HG03280 (cell line): ENCODE data around the gene MFAP4.
"Not testable (repeated sequence)": the region's sequence is repeated elsewhere in the genome, so short reads cannot be mapped to it uniquely, and the experiment has no call there.

Experiments
- ATAC-seq: cut with Tn5 transposase; IDR thresholded peaks from one replicate; pipeline ENCODE4 v1.9.1; 2021; ENCODE audit warnings: mild to moderate bottlenecking, moderate library complexity; ENCODE audit not compliant: unreplicated experiment

Gene MFAP4

DNA sequence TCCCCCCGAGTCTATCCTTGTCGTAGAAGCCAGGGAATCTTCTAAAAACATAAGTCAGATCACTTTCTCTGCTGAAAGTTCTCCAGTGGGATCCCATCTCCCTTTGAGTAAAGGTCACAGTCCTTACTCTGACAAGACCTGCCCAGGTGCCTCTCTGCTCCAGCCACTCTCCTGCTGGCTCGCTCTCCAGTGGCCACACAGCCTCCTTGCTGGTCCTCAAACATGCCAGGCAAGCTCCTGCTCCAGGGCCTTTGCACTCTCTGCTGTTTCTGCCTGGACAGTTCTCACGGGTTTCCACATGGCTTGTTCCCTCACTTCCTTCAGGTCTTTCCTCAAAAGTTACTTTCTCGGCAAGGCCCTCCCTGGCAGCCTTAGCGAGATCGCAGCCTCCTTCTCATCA, 27.8 kb downstream of the MFAP4 start:
- ATAC-seq: no peak

DNA sequence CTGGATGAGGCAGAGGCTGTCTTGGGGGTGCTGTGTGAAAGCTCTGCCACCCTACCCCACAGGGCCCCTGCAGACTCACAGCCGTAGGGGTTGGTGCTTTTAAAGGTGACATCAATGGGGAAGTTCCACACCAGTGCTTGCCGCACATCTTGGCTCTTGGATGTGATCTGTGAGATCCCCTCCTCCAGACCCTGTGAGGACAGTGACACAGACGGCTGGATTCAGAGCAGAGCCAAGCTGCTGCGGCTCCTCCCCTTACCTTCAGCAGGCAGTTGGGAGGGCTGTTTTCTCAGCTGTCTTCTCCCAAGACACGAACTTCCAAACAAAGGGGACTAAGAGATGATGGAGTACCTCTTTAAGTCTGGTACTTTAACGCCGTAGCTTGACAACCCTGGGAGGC, 29.2 kb downstream of the MFAP4 start:
- no peak for ATAC-seq

DNA sequence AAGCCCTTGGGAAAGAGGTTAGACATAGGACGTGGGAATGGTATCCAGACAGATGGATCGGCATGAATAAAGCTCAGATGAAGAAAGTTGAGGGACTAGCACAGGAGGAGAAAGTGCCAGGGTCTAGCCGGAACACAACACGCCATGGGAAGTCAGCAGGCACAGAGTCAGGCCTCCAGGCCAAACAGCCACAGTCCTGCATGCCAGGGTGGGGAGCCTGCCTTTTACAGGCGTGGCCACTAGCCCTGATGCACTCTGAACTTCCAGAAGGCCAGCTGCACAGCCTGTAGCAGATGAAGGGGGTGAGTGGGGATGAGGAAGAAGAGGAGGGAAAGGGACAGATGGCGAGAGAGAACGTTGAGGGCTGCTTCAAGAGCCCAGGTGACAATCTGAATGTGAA, 29.6 kb downstream of the MFAP4 start:
- no peak for ATAC-seq

DNA sequence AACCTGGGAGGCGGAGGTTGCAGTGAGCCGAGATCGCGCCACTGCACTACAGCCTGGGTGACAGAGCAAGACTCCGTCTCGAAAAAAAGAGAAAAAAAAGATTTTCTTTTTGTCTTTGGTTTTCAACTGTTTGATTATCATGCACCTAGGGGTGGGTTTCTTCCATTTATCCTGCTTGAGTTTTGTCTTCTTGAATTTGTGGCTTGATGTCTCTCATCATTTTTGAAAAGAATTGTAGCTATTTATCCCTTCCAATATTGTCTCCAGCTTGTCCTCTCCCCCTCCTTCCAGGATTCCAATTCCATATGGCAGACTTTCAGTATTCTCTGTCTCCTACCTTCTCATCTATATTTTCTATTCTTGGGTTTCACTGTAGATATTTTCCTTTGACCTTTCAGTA, 32.2 kb downstream of the MFAP4 start:
- ATAC-seq: no peak

DNA sequence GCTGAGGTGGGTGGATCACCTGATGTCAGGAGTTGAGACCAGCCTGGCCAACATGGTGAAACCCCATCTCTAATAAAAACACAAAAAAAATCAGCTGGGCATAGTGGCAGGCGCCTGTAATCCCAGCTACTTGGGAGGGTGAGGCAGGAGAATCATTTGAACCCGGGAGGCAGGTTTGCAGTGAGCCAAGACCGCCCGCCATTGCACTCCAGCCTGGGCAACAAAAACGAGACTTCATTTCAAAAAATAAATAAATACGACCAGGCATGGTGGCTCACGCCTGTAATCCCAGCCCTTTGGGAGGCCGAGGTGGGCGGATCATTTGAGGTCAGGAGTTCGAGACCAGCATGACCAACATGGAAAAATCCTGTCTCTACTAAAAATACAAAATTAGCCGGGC, 33.6 kb downstream of the MFAP4 start:
- ATAC-seq: not testable (repeated sequence)

DNA sequence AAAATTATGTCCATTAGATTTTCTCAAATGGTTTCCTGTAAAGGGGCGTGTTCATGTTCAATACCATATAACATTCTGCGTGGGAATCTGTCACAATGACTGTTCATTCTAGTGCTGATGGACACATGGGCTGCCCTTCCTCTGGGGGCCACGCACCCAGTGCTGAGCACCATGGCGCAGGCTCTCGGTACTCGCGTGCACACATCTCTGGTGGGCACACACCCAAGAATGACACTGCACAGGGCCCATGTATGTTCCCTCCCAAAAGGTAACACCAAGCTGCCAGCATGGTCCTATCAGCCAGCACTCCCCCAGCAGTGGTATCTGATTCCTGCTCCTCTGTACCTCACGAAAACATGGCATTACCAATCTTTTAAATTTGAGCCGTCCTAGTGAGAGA, 38.2 kb downstream of the MFAP4 start:
- ATAC-seq: no peak

DNA sequence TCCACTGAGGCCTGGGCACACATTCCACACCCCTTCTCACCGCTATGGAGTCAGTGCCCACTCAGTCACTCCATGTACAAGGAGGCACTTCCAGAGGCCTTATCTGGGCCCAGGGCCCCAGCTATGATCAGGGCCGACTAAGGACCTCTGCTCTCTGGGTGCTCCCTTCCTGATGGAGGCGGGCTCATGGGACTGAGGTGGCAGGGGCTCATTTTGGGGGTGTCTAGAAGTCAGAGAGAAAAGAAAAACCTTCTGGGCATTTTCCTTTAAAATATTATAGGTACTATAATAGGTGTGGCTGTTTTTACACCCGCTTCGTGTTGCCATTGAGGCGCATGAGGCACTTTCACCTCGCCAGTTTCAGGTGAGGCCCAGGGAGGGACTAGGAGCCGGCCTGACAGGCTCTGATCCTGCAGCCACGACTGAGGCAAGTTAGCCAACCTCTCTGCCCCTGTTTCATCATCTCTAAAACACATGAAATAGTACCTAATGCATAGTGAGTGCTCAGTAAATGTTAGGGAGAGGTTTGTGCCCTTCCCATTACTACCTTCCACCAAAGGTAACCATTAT, 38.8 kb downstream of the MFAP4 start:
- no peak for ATAC-seq

DNA sequence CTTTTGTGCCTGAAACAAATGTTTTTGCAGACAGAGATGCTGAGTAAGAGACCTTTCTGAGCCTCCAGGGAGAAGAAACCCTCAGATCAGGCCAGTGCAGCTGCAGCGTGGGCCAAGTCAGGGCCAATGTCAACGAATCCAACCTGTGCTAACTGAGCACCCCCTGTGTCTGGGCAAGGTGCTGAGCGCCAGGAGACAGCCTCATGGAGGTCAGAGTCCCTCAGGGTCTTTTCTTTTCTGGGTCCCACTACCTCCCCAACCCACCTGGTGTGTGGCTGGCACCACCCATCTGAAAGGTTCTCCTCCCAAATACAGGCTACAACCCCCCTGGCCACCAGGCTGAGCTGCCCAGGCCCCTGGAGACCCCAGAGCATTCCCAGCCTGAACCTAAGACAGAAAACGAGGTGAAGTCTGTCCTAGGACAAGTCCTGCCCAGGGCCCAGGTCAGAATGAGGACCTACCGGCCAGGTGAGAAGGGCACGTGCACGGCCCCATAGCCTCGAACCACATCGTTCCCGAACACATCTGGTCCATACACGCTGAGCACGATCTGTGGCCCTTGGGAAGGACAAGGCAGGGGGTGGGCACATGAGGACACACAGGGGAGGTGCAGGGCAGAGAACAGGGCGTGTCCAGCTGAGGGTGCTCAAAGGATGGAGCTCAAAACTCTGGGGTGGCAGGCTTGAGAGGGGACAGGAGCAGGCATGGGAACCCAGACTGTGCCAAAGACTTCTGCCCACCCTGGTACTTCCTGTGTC, 39.5 kb downstream of the MFAP4 start:
- no peak for ATAC-seq

DNA sequence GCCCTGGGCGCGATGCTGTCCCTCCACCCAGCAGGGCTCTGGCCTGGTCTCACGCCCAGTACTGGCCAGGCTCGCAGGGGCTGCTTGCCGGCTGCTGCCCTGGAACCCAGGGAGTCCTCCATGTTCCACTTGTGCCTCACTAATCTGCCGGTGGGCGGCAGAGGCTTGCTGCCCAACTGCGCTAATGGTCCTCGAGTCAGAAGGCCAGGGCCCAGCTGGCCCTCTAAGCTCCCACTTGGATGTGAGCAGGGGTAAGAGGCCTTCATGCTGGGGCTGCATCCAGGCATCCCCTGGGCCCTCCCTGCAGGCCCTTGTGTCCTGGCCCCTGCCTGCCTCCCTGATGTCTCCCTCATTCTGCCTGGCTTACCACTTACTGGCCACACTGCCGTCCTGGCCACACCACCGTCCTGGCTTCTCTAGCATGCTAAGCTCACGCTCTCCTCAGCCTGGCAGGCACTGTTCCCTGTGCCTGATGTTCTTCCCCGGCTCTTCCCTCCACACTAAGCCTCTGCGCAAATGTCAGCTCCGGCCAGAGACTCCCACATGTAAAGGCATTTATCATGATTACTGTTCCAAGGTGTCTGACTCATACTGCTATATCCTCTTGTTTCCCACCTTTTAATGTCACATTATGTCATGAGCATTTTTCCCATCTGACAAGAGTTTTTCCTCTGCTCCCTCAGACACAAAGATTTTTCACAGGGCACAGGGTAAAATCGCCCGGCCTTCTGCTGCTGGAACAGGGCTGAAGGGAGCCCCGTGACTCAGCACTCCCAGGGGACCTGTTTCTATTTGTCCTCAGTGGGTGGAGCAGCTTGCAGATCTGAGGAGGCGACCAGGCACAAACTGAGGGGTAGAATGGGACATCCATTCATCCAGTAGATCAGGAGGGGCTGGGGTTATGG, 40.4 kb downstream of the MFAP4 start:
- ATAC-seq: no peak

DNA sequence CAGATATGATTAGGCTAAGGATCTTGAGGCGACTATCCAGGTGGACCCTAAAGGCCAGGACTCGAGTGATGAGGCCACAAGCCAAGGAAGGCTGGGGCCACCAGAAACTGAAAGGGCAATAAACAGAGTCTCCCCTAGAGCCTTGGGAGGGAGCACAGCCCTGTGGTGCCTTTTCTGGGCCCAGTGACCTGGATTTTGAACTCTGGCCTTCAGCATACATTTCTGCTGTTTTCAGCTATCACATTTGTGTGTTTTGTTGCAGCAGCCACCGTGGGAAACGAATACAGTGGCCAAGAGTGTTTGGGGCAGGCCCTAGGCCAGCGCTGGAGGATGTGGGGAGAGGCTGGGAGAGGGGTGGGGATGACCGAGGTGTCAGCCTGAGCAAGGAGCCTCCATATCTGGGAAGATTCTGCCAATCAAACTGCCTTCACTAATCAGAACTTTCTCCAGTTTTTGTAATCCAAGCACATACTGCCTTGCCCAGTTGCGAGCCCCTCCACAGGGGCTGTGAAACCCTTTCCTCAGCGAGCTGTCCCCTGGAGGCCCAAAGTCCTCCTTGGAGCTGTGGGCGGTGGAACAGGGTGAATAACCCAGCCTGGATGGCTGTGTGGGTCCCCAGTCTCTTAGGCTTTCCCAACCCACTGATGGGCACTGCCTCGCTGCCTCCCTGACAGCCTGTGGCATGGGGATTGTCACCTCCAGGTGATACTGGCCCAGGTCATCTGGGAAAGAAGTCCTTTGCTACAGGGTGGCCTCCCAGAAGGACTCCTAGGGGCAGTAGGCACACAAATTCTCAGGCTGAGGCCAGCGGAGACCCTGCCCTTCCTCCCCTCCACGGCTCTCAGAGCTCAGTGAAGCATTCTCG, 41.3 kb downstream of the MFAP4 start:
- ATAC-seq: no peak

DNA sequence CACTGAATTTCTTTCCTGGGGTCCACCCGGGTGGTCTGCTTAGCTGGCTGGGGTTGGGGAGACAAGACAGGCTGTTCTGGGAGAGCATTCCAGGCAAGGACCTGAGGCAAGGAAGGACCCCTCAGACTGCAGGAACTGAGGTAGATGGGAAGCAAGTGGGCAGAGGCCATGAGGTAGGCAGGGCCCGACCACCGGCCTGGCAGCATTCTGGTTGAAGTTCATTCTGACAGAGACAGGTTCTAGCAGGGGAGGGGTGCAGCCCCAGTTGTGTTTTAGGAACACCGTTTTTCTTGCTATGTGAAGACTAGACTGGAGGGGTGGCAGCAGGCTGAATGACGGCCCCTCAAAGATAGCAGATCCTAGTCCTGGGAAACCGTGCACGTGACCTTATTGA, 41.9 kb downstream of the MFAP4 start:
- ATAC-seq: no peak

DNA sequence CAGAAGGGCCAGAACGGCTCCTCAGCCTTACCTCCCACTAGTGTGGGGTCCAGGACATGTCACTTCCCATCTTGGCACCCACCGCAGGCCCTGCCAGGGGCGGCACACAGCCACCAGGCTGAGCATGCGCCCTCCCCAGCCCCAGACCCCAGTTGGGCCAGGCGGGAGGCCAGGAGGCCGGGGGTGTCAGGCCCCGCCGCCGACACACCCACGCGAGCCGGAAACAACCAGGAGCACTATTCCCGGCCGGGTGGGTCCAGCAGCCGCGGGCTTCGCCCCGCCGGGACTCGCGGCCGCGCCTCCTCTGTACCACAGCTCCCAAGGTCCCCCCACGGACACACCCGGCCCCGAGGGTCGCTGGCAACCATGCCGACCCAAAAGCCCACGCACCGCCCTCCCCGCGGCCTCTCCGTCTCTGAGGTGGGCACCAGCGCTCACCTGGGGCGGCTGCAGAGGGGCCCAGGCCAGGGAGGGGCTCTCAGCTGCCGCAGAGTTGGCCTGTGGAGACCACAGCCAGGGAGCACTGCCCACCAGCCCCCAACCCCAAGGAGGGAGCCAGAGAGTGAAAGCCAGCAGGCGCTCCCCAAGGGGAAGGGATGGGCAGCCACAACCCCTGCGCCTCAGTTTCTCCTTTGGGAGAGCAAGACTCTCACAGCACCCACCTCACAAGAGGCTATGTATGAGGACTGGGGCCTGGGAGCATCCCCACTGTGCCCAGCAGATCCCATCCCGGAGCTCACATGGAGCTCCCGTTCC, 42.5 kb downstream of the MFAP4 start:
- ATAC-seq: no peak

DNA sequence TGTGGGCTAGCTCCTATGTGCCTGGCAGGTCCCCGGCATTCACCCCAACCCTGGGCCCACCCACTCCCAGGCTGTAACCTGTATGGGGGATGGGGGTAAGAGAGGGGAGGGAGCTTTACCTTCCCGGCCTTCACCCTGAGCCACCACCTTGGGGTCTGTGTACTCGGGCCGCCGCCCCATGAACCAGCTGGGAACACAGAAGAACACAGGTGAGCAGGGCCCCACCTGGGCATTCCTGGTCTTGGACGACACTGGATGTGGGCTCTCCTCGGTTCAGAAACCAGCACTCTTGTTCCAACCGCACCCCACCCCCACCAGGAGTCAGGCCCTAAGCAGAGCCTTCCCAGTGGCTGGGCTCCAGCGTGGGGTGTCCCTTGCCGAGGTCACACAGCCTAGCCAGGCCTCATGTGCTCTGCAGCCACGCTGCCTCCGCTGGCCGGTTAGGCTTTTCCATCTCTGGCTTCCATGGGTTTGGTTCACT, 43.3 kb downstream of the MFAP4 start:
- ATAC-seq: no peak

DNA sequence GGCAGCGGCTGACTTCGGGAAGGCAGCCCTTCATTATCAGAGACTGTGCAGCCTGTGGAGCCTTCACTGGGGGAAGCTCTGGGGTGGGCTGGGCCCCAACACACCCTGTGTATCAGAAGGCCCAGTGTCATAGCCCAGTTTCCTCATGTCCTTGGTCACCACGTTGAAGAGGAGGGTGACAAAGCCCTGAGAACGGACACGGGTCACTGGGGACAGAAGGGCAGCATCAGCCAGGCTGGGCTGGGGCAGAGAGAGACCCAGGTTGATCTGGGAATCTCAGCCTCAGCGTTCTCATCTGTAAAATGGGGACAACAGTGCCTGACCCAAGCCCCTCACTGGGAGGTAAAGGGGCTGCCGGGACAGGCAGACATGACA, 43.7 kb downstream of the MFAP4 start:
- ATAC-seq: no peak

DNA sequence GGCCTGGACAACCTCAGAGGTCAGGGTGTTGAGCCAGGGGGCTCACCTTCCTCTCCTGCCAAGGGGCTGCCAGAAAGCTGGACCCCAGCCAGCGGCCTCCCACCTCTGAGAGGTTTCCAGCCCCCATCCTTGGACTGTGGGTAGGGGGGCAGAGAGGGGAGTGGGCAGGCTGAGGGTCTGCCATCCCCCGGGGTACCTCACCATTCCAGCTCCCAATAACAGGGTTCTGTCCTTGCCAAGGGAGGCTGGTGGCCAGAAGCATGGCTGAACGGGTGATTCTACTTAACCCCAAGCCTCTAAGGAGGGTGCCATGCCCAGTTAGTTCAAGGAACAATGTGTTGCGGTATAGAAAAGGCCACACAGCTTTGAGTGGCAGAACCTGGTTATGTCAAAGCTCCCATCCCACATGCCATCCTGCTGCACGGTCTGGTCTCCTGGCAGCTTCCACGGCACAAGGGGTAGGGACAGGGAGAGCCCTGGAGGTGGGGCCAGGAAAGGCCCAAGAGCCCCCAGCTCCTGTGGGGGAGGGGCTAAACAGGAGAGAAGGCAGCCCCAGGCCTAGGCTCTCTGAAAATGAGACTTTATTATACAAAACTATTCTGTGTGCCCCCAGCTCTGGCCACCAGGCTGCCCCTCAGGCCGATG, 44.3 kb downstream of the MFAP4 start:
- no peak for ATAC-seq

DNA sequence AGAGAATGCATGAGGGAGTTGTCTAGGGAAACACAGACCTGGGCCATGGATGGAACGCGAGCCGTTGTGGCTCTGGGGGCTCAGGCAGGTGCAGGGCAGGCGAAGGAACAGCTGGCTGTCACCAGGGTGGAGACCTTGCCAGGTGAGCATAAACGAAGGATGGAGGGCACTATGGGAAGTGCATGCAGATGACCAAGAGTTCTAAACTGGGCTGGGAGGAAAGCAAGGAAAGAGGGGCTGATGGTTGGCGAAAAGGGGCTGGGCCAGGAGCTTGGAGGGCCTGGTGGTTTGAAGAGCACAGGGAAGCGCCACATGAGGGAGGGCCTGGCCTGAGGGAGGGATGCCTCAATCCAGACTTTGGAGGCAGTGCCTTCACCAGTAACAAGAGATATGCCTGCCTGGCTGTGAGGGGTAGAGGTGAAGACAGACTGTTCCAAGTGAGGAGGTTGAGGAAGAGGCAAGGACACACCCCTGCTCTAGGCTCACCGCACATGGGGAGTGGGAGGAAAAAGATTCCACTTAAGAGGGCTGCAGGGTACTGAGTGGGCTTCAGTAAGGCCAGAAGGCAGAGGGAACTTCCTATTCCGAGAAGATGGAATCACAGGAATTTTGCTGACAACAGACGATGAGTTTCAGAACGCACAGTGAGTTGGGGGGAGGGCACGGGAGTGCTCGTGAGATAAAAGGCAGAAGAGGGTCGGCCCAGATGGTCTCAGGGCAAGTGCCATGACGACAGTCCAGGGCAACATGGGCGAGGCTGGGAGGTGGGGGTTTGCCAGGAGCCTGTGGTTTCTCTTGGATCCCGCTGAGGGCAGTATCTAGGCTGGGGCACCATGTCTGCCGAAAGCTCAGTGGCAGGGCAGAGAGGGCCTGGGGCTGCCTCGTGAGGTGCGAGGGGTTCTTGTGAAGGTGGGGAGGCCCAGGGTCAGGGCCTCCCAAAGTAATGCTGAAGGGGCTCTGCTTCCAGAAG, 45.1 kb downstream of the MFAP4 start:
- ATAC-seq: no peak

DNA sequence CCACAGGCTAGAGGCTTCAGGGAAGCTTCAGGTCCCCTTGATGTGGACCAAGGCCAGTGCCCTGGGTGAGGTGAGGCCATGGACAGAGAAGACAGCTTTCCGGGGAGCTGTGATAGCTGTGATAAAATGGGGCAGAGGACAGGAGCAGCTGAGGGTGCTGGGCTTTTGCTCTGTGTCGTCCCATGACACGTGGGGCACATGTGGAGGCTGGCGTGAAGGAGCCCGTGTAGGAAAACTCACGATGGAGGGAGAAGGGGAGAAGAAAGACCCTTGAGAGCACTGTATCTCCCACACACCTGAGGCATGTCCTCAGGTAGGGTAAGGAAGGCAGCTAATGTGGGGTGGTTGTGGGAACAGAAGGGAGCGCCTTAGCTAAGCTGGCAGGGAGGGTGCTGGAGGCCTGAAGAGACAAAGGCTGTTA, 45.8 kb downstream of the MFAP4 start:
- no peak for ATAC-seq

DNA sequence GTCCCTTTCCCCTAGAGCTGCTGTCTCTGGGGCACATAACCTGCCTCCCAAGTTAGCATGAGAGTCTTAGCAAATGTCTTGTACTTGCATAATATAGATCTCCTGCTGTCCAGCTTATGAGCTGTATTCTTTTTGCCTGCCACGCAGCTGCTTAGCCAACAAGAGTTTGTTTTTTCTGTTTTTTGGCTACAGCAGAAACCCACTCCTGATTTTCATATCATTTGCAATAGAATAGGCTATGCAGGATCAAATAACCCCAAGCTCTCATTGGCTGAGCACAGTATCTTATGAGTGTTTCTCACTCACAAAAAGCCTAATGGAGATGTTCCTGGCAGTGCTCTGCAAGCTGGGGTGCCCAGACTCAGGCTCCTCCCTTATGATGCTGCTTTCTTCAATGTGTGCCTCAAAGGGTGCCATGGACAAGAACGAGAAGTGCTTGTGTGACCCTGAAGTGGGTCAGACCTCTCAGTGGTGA, 47.6 kb downstream of the MFAP4 start:
- no peak for ATAC-seq
